Activated CD8-positive, alpha-beta memory T cell treated with anti-CD3 and anti-CD28 coated beads, Interleukin-2, amount 10 ng/mL, durations not matched to agents 7 days and 5 days (primary cell): ENCODE measurements around the gene RAI14. TPM values are rescaled to one million over a fixed set of nuclear protein-coding genes. Genes with fewer than 3 reads are reported as not detected.

ENCODE experiments used
- ATAC-seq: fragments of 150-1000 bp; cut with Tn5 transposase; one replicate; pipeline ENCODE4 v1.10.0; 2021; ENCODE audit warnings: moderate library complexity
- CTCF ChIA-PET: fragments of 350-600 bp; sonication (Branson Sonifier 250); formaldehyde crosslinking; loops from one replicate; lab custom pipeline; 2021; ENCODE audit warnings: antibody characterized with exemption; lab: Charles Lee
- DNase-seq: peaks from one replicate; pipeline ENCODE4 v3.0.0-alpha.2; 2020
- H3K27ac Mint-ChIP-seq: one replicate; pipeline ENCODE4 v1.8.0; 2021; ENCODE audit warnings: mild to moderate bottlenecking, mixed read lengths
- H3K27me3 Mint-ChIP-seq: one replicate; pipeline ENCODE4 v1.8.0; 2021; ENCODE audit warnings: mixed read lengths
- H3K36me3 Mint-ChIP-seq: one replicate; pipeline ENCODE4 v1.8.0; 2021; ENCODE audit warnings: mild to moderate bottlenecking, mixed read lengths
- H3K4me1 Mint-ChIP-seq: one replicate; pipeline ENCODE4 v1.8.0; 2021; ENCODE audit warnings: mixed read lengths
- H3K4me3 Mint-ChIP-seq: one replicate; pipeline ENCODE4 v1.8.0; 2021; ENCODE audit warnings: mild to moderate bottlenecking, moderate library complexity, mixed read lengths
- H3K9me3 Mint-ChIP-seq: one replicate; pipeline ENCODE4 v1.8.0; 2022; ENCODE audit warnings: low read depth, mixed read lengths
- total RNA-seq, 2 experiments: library from RNA; stranded (reverse); gene quantifications; one replicate each; pipeline ENCODE4 v1.2.3, GENCODE V29; 2021

RAI14 gene
- total RNA-seq = under 1 TPM in 1 of 2 experiments, not detected in 1; 0.61 TPM

DNA sequence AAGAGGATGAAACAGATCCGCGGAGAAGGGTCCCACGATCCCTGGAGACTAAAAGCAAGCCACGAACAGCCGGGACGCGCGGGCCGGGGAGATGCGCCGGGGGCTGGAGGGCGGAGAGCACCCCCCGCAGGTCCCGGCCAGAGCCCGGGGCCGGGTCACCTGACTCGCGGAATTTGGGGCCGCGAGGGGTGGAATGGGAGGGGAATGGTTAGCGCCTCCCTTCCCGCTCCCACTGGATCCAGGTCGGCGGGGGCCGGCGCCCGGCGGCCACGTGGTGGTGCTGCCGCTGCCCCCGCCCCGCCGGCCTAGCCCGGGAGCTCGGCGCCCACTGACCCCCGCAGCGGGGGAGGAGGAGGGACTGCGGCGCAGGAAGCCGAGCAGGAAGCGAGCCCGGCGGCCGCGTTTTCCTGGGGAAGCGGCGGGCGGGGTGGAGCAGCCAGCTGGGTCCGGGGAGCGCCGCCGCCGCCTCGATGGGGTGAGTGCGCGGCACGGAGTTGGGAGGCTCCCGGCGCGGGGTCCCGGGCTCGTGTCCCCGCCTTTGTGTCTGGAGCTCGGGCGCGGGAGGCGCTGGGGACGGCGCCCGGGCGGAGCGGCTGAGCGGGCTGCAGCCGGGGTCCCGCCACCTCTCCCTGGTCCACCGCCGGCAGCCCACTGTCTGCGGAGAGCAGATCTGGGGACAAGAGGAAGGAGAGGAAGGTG, at the start of gene RAI14:
TSS of gene RAI14 (plus strand) at position 328 of the 699 bp plus-strand sequence. CDS start 30,592 bp downstream, outside the sequence.
- Mint-ChIP-seq H3K27me3 (peaks cover 62% of the 10 kb centered on the region), H3K9me3 (no peaks in the 10 kb centered on the region), H3K27ac (no peak within 1 kb of the TSS), H3K4me1 (peaks cover 12% of the 10 kb centered on the region), H3K36me3 (no peaks in the 10 kb centered on the region), H3K4me3 (peak within 1 kb of the TSS; percentile 60)
- DNase-seq = no peak
- ATAC-seq = peak; percentile 23
- CTCF ChIA-PET = no interaction called here

DNA sequence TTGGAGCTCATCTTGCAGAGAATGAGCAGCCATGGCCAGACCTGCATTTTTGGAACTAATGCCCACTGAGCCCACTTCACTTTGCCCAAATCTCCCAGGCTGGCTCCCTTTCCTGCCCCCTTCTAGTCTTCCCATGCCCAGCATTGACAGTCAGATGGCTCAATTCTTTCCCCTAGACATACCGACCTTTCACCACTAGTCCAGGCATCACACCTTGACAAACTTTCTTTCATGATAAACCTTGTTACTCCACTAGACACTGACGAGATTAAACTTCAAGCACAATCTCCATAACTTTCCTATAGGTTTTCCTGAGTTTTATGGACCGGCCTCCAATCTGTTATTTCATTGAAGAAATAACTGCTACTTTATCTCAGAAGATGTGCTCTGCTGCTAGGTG, 47.8 kb upstream of the RAI14 start:
- Mint-ChIP-seq H3K36me3 (no peaks in the 10 kb centered on the region), H3K27me3 (peaks cover 2% of the 10 kb centered on the region), H3K4me1 (no peaks in the 10 kb centered on the region), H3K4me3 (no peak overlapping the region), H3K9me3 (no peaks in the 10 kb centered on the region), H3K27ac (no peak overlapping the region)
- ATAC-seq (no peak), DNase-seq (no peak)
- CTCF ChIA-PET = no interaction called here

DNA sequence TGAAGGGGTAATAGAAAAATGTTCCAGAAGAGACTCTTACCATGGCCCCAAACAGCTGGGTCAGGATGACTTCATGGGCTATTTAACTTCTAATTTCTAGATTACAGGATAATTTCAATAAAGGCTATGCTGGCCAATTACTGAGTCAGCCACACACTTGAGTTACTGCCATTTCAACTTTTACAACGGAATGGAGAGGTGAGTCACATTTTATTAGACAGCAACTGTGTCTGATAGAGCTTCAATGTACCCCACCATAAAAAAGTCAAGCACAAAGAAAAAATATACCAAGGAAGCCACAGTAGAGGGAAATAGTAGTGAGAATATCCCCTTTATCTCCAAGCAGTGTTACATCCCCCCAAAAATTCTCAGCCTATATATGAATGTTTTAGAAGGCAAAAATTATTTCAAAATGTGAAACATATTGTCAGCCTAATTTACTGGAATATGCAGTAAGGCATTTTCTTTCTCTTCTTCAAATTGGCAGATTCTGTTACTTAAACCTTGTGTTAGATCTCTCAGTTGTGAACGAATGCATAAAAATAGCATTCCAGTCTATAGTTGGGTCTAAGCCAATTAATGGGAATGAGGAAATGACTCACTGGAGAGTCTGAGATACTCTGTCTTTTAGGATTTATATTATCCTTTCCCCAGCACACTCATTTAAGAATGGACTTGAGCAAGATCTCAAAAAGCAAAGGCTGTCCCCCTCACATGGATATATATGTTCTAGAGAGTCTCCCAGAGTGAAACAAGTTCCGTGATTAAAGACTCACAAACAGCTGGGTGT, 47.1 kb upstream of the RAI14 start:
- Mint-ChIP-seq H3K4me1 (no peaks in the 10 kb centered on the region), H3K27ac (no peak overlapping the region), H3K36me3 (no peaks in the 10 kb centered on the region), H3K9me3 (no peaks in the 10 kb centered on the region), H3K27me3 (peaks cover 2% of the 10 kb centered on the region), H3K4me3 (no peak overlapping the region)
- CTCF ChIA-PET = no interaction called here
- no peak for DNase-seq
- no peak for ATAC-seq

DNA sequence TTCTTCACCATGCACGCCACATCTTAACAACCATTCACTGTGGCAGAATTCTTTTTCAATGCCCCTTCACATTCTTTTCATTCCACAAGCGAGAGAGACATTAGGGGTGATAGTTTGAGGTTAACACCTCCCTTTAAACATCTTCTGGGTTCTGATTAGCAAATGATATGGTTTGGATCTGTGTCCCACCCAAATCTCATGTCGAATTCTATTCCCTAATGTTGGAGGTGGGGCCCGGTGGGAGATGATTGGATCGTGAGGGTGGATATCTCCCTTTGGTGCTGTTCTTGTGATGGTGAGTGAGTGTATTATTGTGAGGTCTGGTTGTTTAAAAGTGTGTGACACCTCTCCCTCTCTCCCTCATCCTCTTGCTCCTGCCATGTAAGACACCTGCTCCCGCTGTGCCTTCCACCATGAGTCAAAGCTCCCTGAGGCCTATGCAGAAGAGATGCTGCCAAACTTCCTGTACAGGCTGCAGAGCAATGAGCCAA, 46.1 kb upstream of the RAI14 start:
- Mint-ChIP-seq H3K27ac (no peak overlapping the region), H3K27me3 (peaks cover 2% of the 10 kb centered on the region), H3K36me3 (no peaks in the 10 kb centered on the region), H3K9me3 (no peaks in the 10 kb centered on the region), H3K4me1 (no peaks in the 10 kb centered on the region), H3K4me3 (no peak overlapping the region)
- no peak for DNase-seq
- CTCF ChIA-PET = no interaction called here
- ATAC-seq = no peak

DNA sequence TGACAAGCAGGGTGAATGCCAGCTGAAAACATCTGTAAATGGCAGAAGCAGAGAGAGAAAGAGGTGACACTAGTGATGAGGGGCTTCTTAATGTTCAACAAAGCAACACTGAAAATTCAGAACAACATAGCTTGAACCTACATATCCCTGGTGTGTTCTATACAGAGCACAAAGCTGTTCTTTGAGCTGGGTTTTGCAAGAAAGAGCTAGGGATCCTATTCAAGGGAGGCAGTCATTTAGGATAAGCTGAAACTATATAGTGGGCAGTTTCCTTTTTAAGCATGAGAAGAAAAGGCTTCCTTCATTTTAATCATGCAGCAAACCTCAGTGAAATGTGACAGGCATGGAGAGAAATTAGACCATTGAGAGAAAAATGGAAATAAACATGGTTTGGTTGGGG, 45.6 kb upstream of the RAI14 start:
- H3K9me3 Mint-ChIP-seq = no peaks in the 10 kb centered on the region
- CTCF ChIA-PET = no interaction called here
- H3K4me1 Mint-ChIP-seq = no peaks in the 10 kb centered on the region
- DNase-seq = no peak
- H3K27ac Mint-ChIP-seq = no peak overlapping the region
- H3K36me3 Mint-ChIP-seq = no peaks in the 10 kb centered on the region
- peaks cover 2% of the 10 kb centered on the region for H3K27me3 Mint-ChIP-seq
- H3K4me3 Mint-ChIP-seq = no peak overlapping the region
- no peak for ATAC-seq

- Mint-ChIP-seq H3K27ac (no peak overlapping the region), H3K9me3 (no peaks in the 10 kb centered on the region), H3K4me3 (no peak overlapping the region), H3K27me3 (peaks cover 2% of the 10 kb centered on the region), H3K36me3 (no peaks in the 10 kb centered on the region), H3K4me1 (no peaks in the 10 kb centered on the region)
- no peak for DNase-seq
- no peak for ATAC-seq
- CTCF ChIA-PET = no interaction called here
Observed at GRCh38 chr5:34611464-34612415, 44.4 kb upstream of the RAI14 start.

DNA sequence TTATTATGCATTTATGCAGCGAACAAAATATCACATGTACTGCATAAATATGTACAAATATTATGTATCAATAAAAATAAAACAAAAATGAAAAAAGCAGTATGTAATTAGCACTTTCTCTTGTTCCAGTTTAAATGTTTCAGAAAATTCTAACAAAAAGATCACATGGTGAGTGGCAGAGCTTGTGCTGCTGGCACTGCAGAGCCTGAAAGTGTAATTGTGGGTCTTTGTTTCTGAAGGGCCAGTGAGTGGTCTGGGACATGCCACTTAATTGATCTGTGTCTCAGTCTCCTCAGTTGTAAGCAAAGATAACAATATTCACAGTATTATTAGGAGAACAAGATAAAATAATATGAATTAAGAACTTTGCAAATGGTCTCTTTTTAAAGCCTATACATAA, 39.5 kb upstream of the RAI14 start:
- DNase-seq (no peak), ATAC-seq (no peak)
- Mint-ChIP-seq H3K27ac (no peak overlapping the region), H3K36me3 (no peaks in the 10 kb centered on the region), H3K27me3 (no peaks in the 10 kb centered on the region), H3K9me3 (no peaks in the 10 kb centered on the region), H3K4me3 (no peak overlapping the region), H3K4me1 (no peaks in the 10 kb centered on the region)
- CTCF ChIA-PET = no interaction called here

- H3K27me3 Mint-ChIP-seq = no peaks in the 10 kb centered on the region
- no peaks in the 10 kb centered on the region for H3K36me3 Mint-ChIP-seq
- no peak overlapping the region for H3K4me3 Mint-ChIP-seq
- H3K27ac Mint-ChIP-seq = no peak overlapping the region
- ATAC-seq (no peak), DNase-seq (no peak)
- no peaks in the 10 kb centered on the region for H3K9me3 Mint-ChIP-seq
- CTCF ChIA-PET = no interaction called here
- no peaks in the 10 kb centered on the region for H3K4me1 Mint-ChIP-seq
Observed at GRCh38 chr5:34618371-34619065, 37.6 kb upstream of the RAI14 start.

GRCh38 chr5:34620185-34620584, 35.9 kb upstream of the RAI14 start:
- H3K4me1 Mint-ChIP-seq = no peaks in the 10 kb centered on the region
- H3K27ac Mint-ChIP-seq = no peak overlapping the region
- ATAC-seq (no peak), DNase-seq (no peak)
- H3K4me3 Mint-ChIP-seq = no peak overlapping the region
- CTCF ChIA-PET = no interaction called here
- H3K27me3 Mint-ChIP-seq = no peaks in the 10 kb centered on the region
- no peaks in the 10 kb centered on the region for H3K36me3 Mint-ChIP-seq
- H3K9me3 Mint-ChIP-seq = no peaks in the 10 kb centered on the region

- CTCF ChIA-PET = no interaction called here
- no peak for DNase-seq
- Mint-ChIP-seq H3K36me3 (no peaks in the 10 kb centered on the region), H3K9me3 (no peaks in the 10 kb centered on the region), H3K4me1 (no peaks in the 10 kb centered on the region), H3K4me3 (no peak overlapping the region), H3K27ac (no peak overlapping the region), H3K27me3 (no peaks in the 10 kb centered on the region)
- no peak for ATAC-seq
Observed at GRCh38 chr5:34621277-34622097, 34.6 kb upstream of the RAI14 start.

DNA sequence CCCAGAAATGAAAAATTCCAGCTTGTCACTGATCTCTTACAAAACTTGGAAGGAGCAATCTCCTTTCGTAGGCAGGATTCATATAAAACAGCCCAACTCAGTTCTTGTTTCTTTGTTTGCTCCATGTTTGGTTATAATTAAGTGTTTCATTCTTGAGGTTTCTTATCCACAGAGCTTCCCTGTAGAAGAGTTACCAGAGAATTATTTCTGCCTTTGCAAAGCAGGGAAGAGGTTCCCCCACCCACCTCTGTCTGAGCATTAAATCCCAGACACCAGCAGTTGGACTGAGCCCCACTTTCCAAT, 34.1 kb upstream of the RAI14 start:
- H3K4me1 Mint-ChIP-seq = no peaks in the 10 kb centered on the region
- no peaks in the 10 kb centered on the region for H3K9me3 Mint-ChIP-seq
- ATAC-seq = no peak
- no peaks in the 10 kb centered on the region for H3K27me3 Mint-ChIP-seq
- CTCF ChIA-PET = no interaction called here
- H3K36me3 Mint-ChIP-seq = no peaks in the 10 kb centered on the region
- no peak for DNase-seq
- no peak overlapping the region for H3K4me3 Mint-ChIP-seq
- no peak overlapping the region for H3K27ac Mint-ChIP-seq

DNA sequence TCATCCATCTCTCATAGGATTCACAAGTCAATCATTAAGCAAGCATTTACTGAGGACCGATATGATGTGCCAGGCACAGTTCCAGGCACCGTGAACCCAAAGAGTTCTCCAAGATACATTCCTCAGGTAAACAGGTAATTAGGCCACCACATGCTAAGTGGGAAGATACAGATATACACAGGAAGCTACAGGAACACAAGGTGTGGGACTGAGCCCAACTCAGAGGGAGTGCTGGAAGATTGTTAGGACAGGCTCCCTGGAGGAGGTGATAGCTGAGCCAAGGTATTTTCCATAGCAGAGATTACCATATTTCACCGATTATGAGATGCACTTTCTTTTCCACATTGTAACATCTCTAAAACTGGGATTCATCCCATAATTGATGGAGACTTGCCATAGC, 31.4 kb upstream of the RAI14 start:
- no peaks in the 10 kb centered on the region for H3K4me1 Mint-ChIP-seq
- DNase-seq (no peak), ATAC-seq (no peak)
- CTCF ChIA-PET = no interaction called here
- no peaks in the 10 kb centered on the region for H3K9me3 Mint-ChIP-seq
- H3K36me3 Mint-ChIP-seq = no peaks in the 10 kb centered on the region
- H3K27me3 Mint-ChIP-seq = peaks cover 7% of the 10 kb centered on the region
- H3K27ac Mint-ChIP-seq = no peak overlapping the region
- H3K4me3 Mint-ChIP-seq = no peak overlapping the region
